ENCODE measurements around the gene CALM3. TPM values are rescaled to one million over a fixed set of nuclear protein-coding genes. Genes with fewer than 3 reads are reported as not detected.

The CALM3 gene
- total and polyA plus RNA-seq, 4 donors, result 197 to 240 (median 224) TPM

GRCh38 chr19:46571495-46571894, 29.6 kb upstream of the CALM3 start:
- 32 to 46% methylated on average over 5 of the region's 5 CpGs for WGBS, 2 donors
- intact Hi-C loops (cut with DNase I), result no loop called here
- ATAC-seq (ENCODE audit: low FRiP score), result no peak
- no peak for DNase-seq
- Histone ChIP-seq H3K27ac (ENCODE audit: low read depth in 1 of 2, low read length in 2 of 2) (no peak overlapping the region), H3K36me3 (ENCODE audit: control insufficient read depth in 1 of 2, insufficient read depth in 2 of 2, low read length in 1 of 2) (no peaks in the 10 kb centered on the region), H3K4me1 (ENCODE audit: control insufficient read depth in 1 of 2, insufficient read depth in 2 of 2, low read length in 2 of 2) (no peaks in the 10 kb centered on the region), H3K9me3 (ENCODE audit: control insufficient read depth, low read length) (no peaks in the 10 kb centered on the region), H3K4me3 (ENCODE audit: low read length in 2 of 2) (no peak overlapping the region), H3K27me3 (ENCODE audit: control insufficient read depth in 1 of 2, insufficient read depth in 2 of 2, low read length in 1 of 2) (no peaks in the 10 kb centered on the region)

DNA sequence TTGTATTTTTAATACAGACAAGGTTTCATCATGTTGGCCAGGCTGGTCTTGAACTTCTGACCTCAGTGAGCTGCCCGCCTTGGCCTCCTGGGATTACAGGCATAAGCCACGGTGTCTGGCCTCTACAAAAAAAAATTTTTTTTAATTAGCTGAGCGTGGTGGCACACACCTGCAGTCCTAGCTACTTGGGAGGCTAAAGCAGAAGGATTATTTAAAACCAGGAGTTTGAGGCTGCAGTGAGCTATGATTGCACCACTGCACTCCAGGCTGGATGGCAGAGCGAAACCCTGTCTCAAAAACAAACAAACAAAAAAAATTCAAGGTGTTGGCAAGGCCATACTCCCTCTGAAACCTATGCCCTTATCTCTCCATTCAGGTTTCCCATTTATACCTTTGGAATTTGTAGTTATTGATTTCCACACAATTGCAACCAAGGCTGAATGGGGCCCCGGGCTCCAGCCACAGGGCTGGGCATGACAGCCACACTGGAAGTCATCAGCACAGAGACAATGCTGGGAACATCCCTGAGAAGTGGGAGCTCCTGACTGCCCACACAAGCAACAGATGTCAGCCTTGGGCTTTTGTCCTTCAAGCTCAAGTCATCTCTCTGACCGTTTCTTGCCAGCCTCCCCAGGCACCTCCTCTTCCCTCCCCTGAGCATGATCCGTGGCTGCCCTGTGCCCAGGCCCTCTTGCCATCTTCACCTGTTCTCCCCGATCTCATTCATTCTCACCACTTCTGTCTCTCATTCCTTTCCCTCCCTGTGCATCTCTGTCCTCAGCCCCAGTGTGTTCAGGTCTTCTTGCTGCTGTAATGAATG, 27.2 kb upstream of the CALM3 start:
- Histone ChIP-seq H3K36me3 (ENCODE audit: control insufficient read depth in 1 of 2, insufficient read depth in 2 of 2, low read length in 1 of 2) (no peaks in the 10 kb centered on the region), H3K4me1 (ENCODE audit: control insufficient read depth in 1 of 2, insufficient read depth in 2 of 2, low read length in 2 of 2) (no peaks in the 10 kb centered on the region), H3K27me3 (ENCODE audit: control insufficient read depth in 1 of 2, insufficient read depth in 2 of 2, low read length in 1 of 2) (no peaks in the 10 kb centered on the region), H3K9me3 (ENCODE audit: control insufficient read depth, low read length) (no peaks in the 10 kb centered on the region), H3K27ac (ENCODE audit: low read depth in 1 of 2, low read length in 2 of 2) (no peak overlapping the region), H3K4me3 (ENCODE audit: low read length in 2 of 2) (no peak overlapping the region)
- DNase-seq (no peak), ATAC-seq (ENCODE audit: low FRiP score) (no peak)
- intact Hi-C loops (cut with DNase I), result no loop called here
- WGBS, 2 donors, result 84 to 86% methylated on average over 8 of the region's 8 CpGs

GRCh38 chr19:46574533-46574932, 26.6 kb upstream of the CALM3 start:
- no peak for DNase-seq
- Histone ChIP-seq H3K4me3 (ENCODE audit: low read length in 2 of 2) (no peak overlapping the region), H3K36me3 (ENCODE audit: control insufficient read depth in 1 of 2, insufficient read depth in 2 of 2, low read length in 1 of 2) (no peaks in the 10 kb centered on the region), H3K9me3 (ENCODE audit: control insufficient read depth, low read length) (no peaks in the 10 kb centered on the region), H3K27ac (ENCODE audit: low read depth in 1 of 2, low read length in 2 of 2) (no peak overlapping the region), H3K27me3 (ENCODE audit: control insufficient read depth in 1 of 2, insufficient read depth in 2 of 2, low read length in 1 of 2) (no peaks in the 10 kb centered on the region), H3K4me1 (ENCODE audit: control insufficient read depth in 1 of 2, insufficient read depth in 2 of 2, low read length in 2 of 2) (no peaks in the 10 kb centered on the region)
- intact Hi-C loops (cut with DNase I), result no loop called here
- no peak for ATAC-seq (ENCODE audit: low FRiP score)
- 74 to 77% methylated on average over 11 of the region's 11 CpGs for WGBS, 2 donors

GRCh38 chr19:46578450-46578849, 22.7 kb upstream of the CALM3 start:
- intact Hi-C loops (cut with DNase I), result no loop called here
- no peak for DNase-seq
- no peaks in the 10 kb centered on the region for H3K4me1 ChIP-seq (ENCODE audit: control insufficient read depth in 1 of 2, insufficient read depth in 2 of 2, low read length in 2 of 2)
- H3K4me3 ChIP-seq (ENCODE audit: low read length in 2 of 2), result no peak overlapping the region
- 95 to 98% methylated on average over 4 of the region's 4 CpGs for WGBS, 2 donors
- no peaks in the 10 kb centered on the region for H3K27me3 ChIP-seq (ENCODE audit: control insufficient read depth in 1 of 2, insufficient read depth in 2 of 2, low read length in 1 of 2)
- no peak overlapping the region for H3K27ac ChIP-seq (ENCODE audit: low read depth in 1 of 2, low read length in 2 of 2)
- no peaks in the 10 kb centered on the region for H3K36me3 ChIP-seq (ENCODE audit: control insufficient read depth in 1 of 2, insufficient read depth in 2 of 2, low read length in 1 of 2)
- no peak for ATAC-seq (ENCODE audit: low FRiP score)
- no peaks in the 10 kb centered on the region for H3K9me3 ChIP-seq (ENCODE audit: control insufficient read depth, low read length)

- intact Hi-C loops (cut with DNase I), result no loop called here
- whole genome bisulfite sequencing, 2 donors, result 23 to 54% methylated on average over 8 of the region's 8 CpGs
- no peak for ATAC-seq (ENCODE audit: low FRiP score)
These were observed 21.7 kb upstream of the CALM3 start for GRCh38 chr19:46579361-46579879.

GRCh38 chr19:46580247-46580646, 20.9 kb upstream of the CALM3 start:
- Histone ChIP-seq H3K36me3 (ENCODE audit: control insufficient read depth in 1 of 2, insufficient read depth in 2 of 2, low read length in 1 of 2) (no peaks in the 10 kb centered on the region), H3K9me3 (ENCODE audit: control insufficient read depth, low read length) (no peaks in the 10 kb centered on the region), H3K27ac (ENCODE audit: low read depth in 1 of 2, low read length in 2 of 2) (no peak overlapping the region), H3K4me1 (ENCODE audit: control insufficient read depth in 1 of 2, insufficient read depth in 2 of 2, low read length in 2 of 2) (no peaks in the 10 kb centered on the region), H3K4me3 (ENCODE audit: low read length in 2 of 2) (no peak overlapping the region), H3K27me3 (ENCODE audit: control insufficient read depth in 1 of 2, insufficient read depth in 2 of 2, low read length in 1 of 2) (no peaks in the 10 kb centered on the region)
- DNase-seq (no peak), ATAC-seq (ENCODE audit: low FRiP score) (no peak)
- WGBS, 2 donors, result 89% methylated on average over 2 of the region's 2 CpGs
- intact Hi-C loops (cut with DNase I), result no loop called here

More at GRCh38 chr19:46579361-46579879, 21.7 kb upstream of the CALM3 start:
- no peaks in the 10 kb centered on the region for H3K27me3 ChIP-seq (ENCODE audit: control insufficient read depth in 1 of 2, insufficient read depth in 2 of 2, low read length in 1 of 2)
- H3K4me1 ChIP-seq (ENCODE audit: control insufficient read depth in 1 of 2, insufficient read depth in 2 of 2, low read length in 2 of 2), result no peaks in the 10 kb centered on the region
- no peaks in the 10 kb centered on the region for H3K36me3 ChIP-seq (ENCODE audit: control insufficient read depth in 1 of 2, insufficient read depth in 2 of 2, low read length in 1 of 2)
- H3K9me3 ChIP-seq (ENCODE audit: control insufficient read depth, low read length), result no peaks in the 10 kb centered on the region
- DNase-seq, result no peak
- H3K4me3 ChIP-seq (ENCODE audit: low read length in 2 of 2), result no peak overlapping the region
- no peak overlapping the region for H3K27ac ChIP-seq (ENCODE audit: low read depth in 1 of 2, low read length in 2 of 2)

DNA sequence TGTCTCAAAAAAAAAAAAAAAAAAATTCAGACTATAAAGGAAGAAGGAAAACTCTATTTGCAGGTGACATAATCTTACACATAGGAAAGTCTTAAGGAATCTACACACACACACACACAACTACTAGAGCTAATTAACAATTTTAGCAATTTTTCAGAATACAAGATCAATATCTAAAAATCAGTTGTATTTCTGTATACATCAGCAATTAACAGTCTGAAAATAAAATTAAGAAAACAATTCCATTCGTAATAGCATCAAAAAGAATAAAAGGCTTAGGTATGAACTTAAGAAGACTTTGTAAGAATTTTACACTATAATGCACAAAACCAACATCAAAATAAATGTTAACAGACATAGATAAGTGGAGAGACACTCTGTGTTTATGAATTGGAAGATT, 15.6 kb upstream of the CALM3 start:
- Histone ChIP-seq H3K9me3 (ENCODE audit: control insufficient read depth, low read length) (no peaks in the 10 kb centered on the region), H3K4me3 (ENCODE audit: low read length in 2 of 2) (no peak overlapping the region), H3K27ac (ENCODE audit: low read depth in 1 of 2, low read length in 2 of 2) (no peak overlapping the region), H3K36me3 (ENCODE audit: control insufficient read depth in 1 of 2, insufficient read depth in 2 of 2, low read length in 1 of 2) (no peaks in the 10 kb centered on the region), H3K27me3 (ENCODE audit: control insufficient read depth in 1 of 2, insufficient read depth in 2 of 2, low read length in 1 of 2) (no peaks in the 10 kb centered on the region), H3K4me1 (ENCODE audit: control insufficient read depth in 1 of 2, insufficient read depth in 2 of 2, low read length in 2 of 2) (no peaks in the 10 kb centered on the region)
- no peak for ATAC-seq (ENCODE audit: low FRiP score)
- 88 to 89% methylated on average over 1 of the region's 1 CpG for WGBS, 2 donors
- intact Hi-C loops (cut with DNase I), result no loop called here
- no peak for DNase-seq

- Histone ChIP-seq H3K36me3 (ENCODE audit: control insufficient read depth in 1 of 2, insufficient read depth in 2 of 2, low read length in 1 of 2) (no peaks in the 10 kb centered on the region), H3K4me3 (ENCODE audit: low read length in 2 of 2) (no peak overlapping the region), H3K27ac (ENCODE audit: low read depth in 1 of 2, low read length in 2 of 2) (no peak overlapping the region), H3K9me3 (ENCODE audit: control insufficient read depth, low read length) (no peaks in the 10 kb centered on the region), H3K4me1 (ENCODE audit: control insufficient read depth in 1 of 2, insufficient read depth in 2 of 2, low read length in 2 of 2) (no peaks in the 10 kb centered on the region), H3K27me3 (ENCODE audit: control insufficient read depth in 1 of 2, insufficient read depth in 2 of 2, low read length in 1 of 2) (no peaks in the 10 kb centered on the region)
- WGBS, 2 donors, result 68 to 70% methylated on average over 4 of the region's 4 CpGs
- DNase-seq (no peak), ATAC-seq (ENCODE audit: low FRiP score) (no peak)
- intact Hi-C loops (cut with DNase I), result no loop called here
These were observed 14.8 kb upstream of the CALM3 start for GRCh38 chr19:46586294-46586693.

- H3K4me3 ChIP-seq (ENCODE audit: low read length in 2 of 2), result no peak overlapping the region
- no peak overlapping the region for H3K27ac ChIP-seq (ENCODE audit: low read depth in 1 of 2, low read length in 2 of 2)
- DNase-seq (no peak), ATAC-seq (ENCODE audit: low FRiP score) (no peak)
- no peaks in the 10 kb centered on the region for H3K9me3 ChIP-seq (ENCODE audit: control insufficient read depth, low read length)
- 87 to 93% methylated on average over 3 of the region's 3 CpGs for WGBS, 2 donors
- H3K27me3 ChIP-seq (ENCODE audit: control insufficient read depth in 1 of 2, insufficient read depth in 2 of 2, low read length in 1 of 2), result no peaks in the 10 kb centered on the region
- H3K4me1 ChIP-seq (ENCODE audit: control insufficient read depth in 1 of 2, insufficient read depth in 2 of 2, low read length in 2 of 2), result no peaks in the 10 kb centered on the region
- intact Hi-C loops (cut with DNase I), result no loop called here
- H3K36me3 ChIP-seq (ENCODE audit: control insufficient read depth in 1 of 2, insufficient read depth in 2 of 2, low read length in 1 of 2), result no peaks in the 10 kb centered on the region
These were observed 13.3 kb upstream of the CALM3 start for GRCh38 chr19:46587861-46588260.
